HepG2 (cell line): Measurements from ENCODE around the gene KRT40. TPM values are rescaled to one million over a fixed set of nuclear protein-coding genes. Genes with fewer than 3 reads are reported as not detected.

Experiments
- ATAC-seq: fragments of 200-7000 bp; cut with Tn5 transposase; 3 replicates; pipeline ENCODE4 v1.9.1; 2020; ENCODE audit warnings: mild to moderate bottlenecking, moderate library complexity
- BruUV-seq: library from RNA; stranded (reverse); fragments of 400-500 nt; replicated peaks from 2 replicates; lab custom pipeline; 2021; lab: Mats Ljungman, UMichigan
- CTCF ChIA-PET: fragments of 300-600 bp; formaldehyde crosslinking; extraction: SDS; loops from one replicate; lab custom pipeline; 2021; ENCODE audit warnings: low total read pairs, inconsistent platforms, low intra/inter-chr PET ratio; lab: Yijun Ruan, JAX
- POLR2A ChIA-PET: fragments of 350-600 bp; sonication (Branson Sonifier 250); formaldehyde crosslinking; loops from one replicate; lab custom pipeline; 2020; ENCODE audit warnings: antibody characterized with exemption, inconsistent platforms; lab: Yijun Ruan, JAX
- DNase-seq: peaks from one replicate; pipeline ENCODE4 v3.0.0-alpha.2; 2015; ENCODE audit warnings: low spot score
- FAIRE-seq: peaks from 3 replicates; lab custom pipeline; 2011; peaks lifted over from hg19 to GRCh38; lab: Jason Lieb, UNC
- H2AFZ ChIP-seq: one replicate; pipeline ENCODE4 v1.6.1; 2011; ENCODE audit warnings: low read length, inconsistent platforms
- H3K27ac ChIP-seq: fragments of 300-600 bp; 3 replicates; pipeline ENCODE4 v1.8.0; 2011; ENCODE audit warnings: mixed run types, mild to moderate bottlenecking, mixed read lengths, low read length, inconsistent platforms; ENCODE audit not compliant: insufficient read depth; ENCODE audit errors: extremely low read length
- H3K27me3 ChIP-seq, 2 experiments: fragments of 200-600 bp in 1 of 2; 2 replicates in 1 of 2; 3 replicates in 1 of 2; pipeline versions ENCODE4 v1.6.0 to v1.8.0; 2011; ENCODE audit warnings: low read length in 2 of 2, mild to moderate bottlenecking in 2 of 2, moderate library complexity in 2 of 2, inconsistent platforms in 1 of 2; ENCODE audit not compliant: insufficient read depth in 2 of 2, control insufficient read depth in 1 of 2
- H3K36me3 ChIP-seq, 2 experiments: fragments of 200-600 bp in 1 of 2; replicated peaks in 1 of 2; 2 replicates in 1 of 2; 3 replicates in 1 of 2; pipeline versions ENCODE4 v1.5.1 to v1.8.0; 2011; ENCODE audit warnings: low read length in 2 of 2, inconsistent platforms in 1 of 2; ENCODE audit not compliant: insufficient read depth in 2 of 2, control insufficient read depth in 1 of 2
- H3K4me1 ChIP-seq: 2 replicates; pipeline ENCODE4 v1.5.1; 2012; ENCODE audit warnings: low read length, inconsistent platforms; ENCODE audit not compliant: insufficient read depth
- H3K4me2 ChIP-seq: 2 replicates; pipeline ENCODE4 v1.6.0; 2011; ENCODE audit warnings: low read depth, low read length, inconsistent platforms
- H3K4me3 ChIP-seq, 3 experiments: fragments of 200-600 bp in 1 of 3; sonication (generic), shearing (Covaris generic) in 1 of 3; replicated peaks in 1 of 3; 2 replicates each; pipeline ENCODE4 v1.5.1; 2011 to 2016; ENCODE audit warnings: low read length in 3 of 3, inconsistent platforms in 2 of 3, low read depth in 2 of 3, mild to moderate bottlenecking in 2 of 3, control low read depth in 1 of 3, mixed read lengths in 1 of 3; ENCODE audit not compliant: insufficient read depth in 1 of 3
- H3K79me2 ChIP-seq: one replicate; pipeline ENCODE4 v1.6.1; 2011; ENCODE audit warnings: low read length, inconsistent platforms; ENCODE audit not compliant: insufficient read depth
- H3K9ac ChIP-seq: 2 replicates; pipeline ENCODE4 v1.6.0; 2011; ENCODE audit warnings: mild to moderate bottlenecking, low read depth, low read length, inconsistent platforms; ENCODE audit not compliant: insufficient read depth
- H3K9me3 ChIP-seq: 2 replicates; pipeline ENCODE4 v1.5.1; 2012; ENCODE audit warnings: mild to moderate bottlenecking, low read length
- H4K20me1 ChIP-seq: 2 replicates; pipeline ENCODE4 v1.6.0; 2011; ENCODE audit warnings: inconsistent platforms, mild to moderate bottlenecking, low read length, moderate library complexity; ENCODE audit not compliant: insufficient read depth
- CAMTA2 ChIP-seq: sonication (generic); formaldehyde crosslinking; IDR thresholded peaks from 2 replicates; pipeline ENCODE4 v1.4.0; 2020; ENCODE audit warnings: mild to moderate bottlenecking, missing genetic modification reagents, borderline replicate concordance
- CBX5 ChIP-seq: sonication (generic); formaldehyde crosslinking; IDR thresholded peaks from 2 replicates; pipeline ENCODE4 v1.4.0; 2020; ENCODE audit warnings: missing genetic modification reagents, borderline replicate concordance
- GATA4 ChIP-seq: sonication (generic); IDR thresholded peaks from 2 replicates; pipeline ENCODE4 v1.6.1; 2016; ENCODE audit warnings: antibody characterized with exemption, low read depth, borderline replicate concordance
- MYC ChIP-seq: sonication (generic); formaldehyde crosslinking; IDR thresholded peaks from 2 replicates; pipeline ENCODE4 v1.9.0; 2021; ENCODE audit warnings: missing genetic modification reagents, borderline replicate concordance
- PHF8 ChIP-seq: sonication (generic); formaldehyde crosslinking; IDR thresholded peaks from 2 replicates; pipeline ENCODE4 v1.5.0; 2020; ENCODE audit warnings: missing genetic modification reagents
- ZC3H4 ChIP-seq: sonication (generic); formaldehyde crosslinking; IDR thresholded peaks from 2 replicates; pipeline ENCODE4 v1.4.0; 2020; ENCODE audit warnings: missing genetic modification reagents, borderline replicate concordance
- ZFY ChIP-seq: sonication (generic); formaldehyde crosslinking; IDR thresholded peaks from 2 replicates; pipeline ENCODE4 v1.4.0; 2020; ENCODE audit warnings: missing genetic modification reagents
- ZNF256 ChIP-seq: sonication (generic); formaldehyde crosslinking; conservative IDR thresholded peaks from 2 replicates; pipeline ENCODE4 v1.4.0; 2020; ENCODE audit warnings: missing genetic modification reagents
- ZNF850 ChIP-seq: sonication (generic); formaldehyde crosslinking; conservative IDR thresholded peaks from 2 replicates; pipeline ENCODE4 v1.9.0; 2021; ENCODE audit warnings: mild to moderate bottlenecking, missing genetic modification reagents
- WGBS: methylation state at CpG from one replicate; pipeline ENCODE4 v1.1.6; 2017; ENCODE audit warnings: low lambda C conversion rate; 5-methylcytosine and 5-hydroxymethylcytosine counted together
- in situ Hi-C: cut with HindIII; loops from 2 replicates; pipeline ENCODE4 v1.10.0; 2017; ENCODE audit warnings: low pct_unique_long_range_greater_than_20kb; ENCODE audit not compliant: extremely low pct_ligation_motif_present
- intact Hi-C: fragments of 100-400 bp; cut with micrococcal nuclease; formaldehyde crosslinking; loops from one replicate; pipeline ENCODE4 v1.10.0; 2022; ENCODE audit not compliant: unreplicated experiment
- polyA plus RNA-seq, 8 experiments: library from polyadenylated mRNA; depleted of rRNA in 3 of 8; stranded (reverse) in 7 of 8; unstranded in 1 of 8; fragments of >200 nt; fragmentation: Illumina TruSeq in 4 of 8; extraction: Trizol in 4 of 8; gene quantifications; 2 replicates each; pipeline versions ENCODE4 v1.2.1 to v1.2.3, GENCODE V29; 2011 to 2016; ENCODE audit warnings: low read depth in 4 of 8, missing spikeins in 1 of 8, mixed read lengths in 1 of 8; ENCODE audit not compliant: insufficient read depth in 1 of 8
- total RNA-seq, 5 experiments: library from RNA; depleted of rRNA; stranded (reverse); fragments of >200 nt; fragmentation: Illumina TruSeq; extraction: Trizol; gene quantifications; 2 replicates each; pipeline ENCODE4 v1.2.3, GENCODE V29; 2016; ENCODE audit warnings: low read depth in 1 of 5
- TF ChIP-seq, protein P1 (sequence below): IDR thresholded peaks from 2 replicates; pipeline ENCODE4 v1.4.0; 2020; ENCODE audit warnings: mild to moderate bottlenecking, missing genetic modification reagents
- TF ChIP-seq, protein P2 (sequence below): IDR thresholded peaks from 2 replicates; pipeline ENCODE4 v1.6.1; 2012; ENCODE audit warnings: inconsistent platforms
- TF ChIP-seq, protein P3 (sequence below): sonication (generic); formaldehyde crosslinking; IDR thresholded peaks from 2 replicates; pipeline ENCODE4 v1.4.0; 2020; ENCODE audit warnings: missing genetic modification reagents
- TF ChIP-seq, protein P4 (sequence below): IDR thresholded peaks from 2 replicates; pipeline ENCODE4 v1.6.1; 2016; ENCODE audit warnings: missing genetic modification reagents, missing compliant biosample characterization
- TF ChIP-seq, protein P5 (sequence below), 2 experiments: fragments of 450-650 bp in 1 of 2; sonication (generic) in 1 of 2; formaldehyde crosslinking; IDR thresholded peaks; 2 replicates each; pipeline versions ENCODE4 v1.5.0 to v1.8.0; 2020 to 2022; ENCODE audit warnings: mild to moderate bottlenecking in 1 of 2, missing genetic modification reagents in 1 of 2

KRT40 gene
- total and polyA plus RNA-seq, 2 of the 13 experiments (the other 11 are each of a cell fraction or from before 2014, with no cell fraction given): not detected

DNA sequence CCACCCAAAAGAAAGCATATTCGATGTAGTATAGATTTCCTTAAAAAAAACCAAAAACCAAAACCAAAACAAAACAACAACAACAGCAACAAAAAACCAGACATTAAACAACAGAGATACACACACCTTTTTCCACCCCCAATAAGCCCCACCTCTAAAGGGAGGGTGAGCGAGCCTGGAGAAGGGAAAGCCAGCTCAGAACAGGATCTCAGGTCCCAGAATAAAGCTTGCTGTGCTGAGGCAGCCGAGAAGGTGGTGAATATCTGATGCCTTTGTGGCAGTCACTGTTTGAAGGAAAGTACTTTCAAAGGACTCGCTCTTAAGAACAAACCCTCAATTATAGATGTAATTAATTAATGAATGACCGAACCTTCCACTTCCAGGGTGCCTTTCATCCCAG is 47.1 kb downstream of the KRT40 start (continued):
- TF ChIP-seq, protein P1, sequence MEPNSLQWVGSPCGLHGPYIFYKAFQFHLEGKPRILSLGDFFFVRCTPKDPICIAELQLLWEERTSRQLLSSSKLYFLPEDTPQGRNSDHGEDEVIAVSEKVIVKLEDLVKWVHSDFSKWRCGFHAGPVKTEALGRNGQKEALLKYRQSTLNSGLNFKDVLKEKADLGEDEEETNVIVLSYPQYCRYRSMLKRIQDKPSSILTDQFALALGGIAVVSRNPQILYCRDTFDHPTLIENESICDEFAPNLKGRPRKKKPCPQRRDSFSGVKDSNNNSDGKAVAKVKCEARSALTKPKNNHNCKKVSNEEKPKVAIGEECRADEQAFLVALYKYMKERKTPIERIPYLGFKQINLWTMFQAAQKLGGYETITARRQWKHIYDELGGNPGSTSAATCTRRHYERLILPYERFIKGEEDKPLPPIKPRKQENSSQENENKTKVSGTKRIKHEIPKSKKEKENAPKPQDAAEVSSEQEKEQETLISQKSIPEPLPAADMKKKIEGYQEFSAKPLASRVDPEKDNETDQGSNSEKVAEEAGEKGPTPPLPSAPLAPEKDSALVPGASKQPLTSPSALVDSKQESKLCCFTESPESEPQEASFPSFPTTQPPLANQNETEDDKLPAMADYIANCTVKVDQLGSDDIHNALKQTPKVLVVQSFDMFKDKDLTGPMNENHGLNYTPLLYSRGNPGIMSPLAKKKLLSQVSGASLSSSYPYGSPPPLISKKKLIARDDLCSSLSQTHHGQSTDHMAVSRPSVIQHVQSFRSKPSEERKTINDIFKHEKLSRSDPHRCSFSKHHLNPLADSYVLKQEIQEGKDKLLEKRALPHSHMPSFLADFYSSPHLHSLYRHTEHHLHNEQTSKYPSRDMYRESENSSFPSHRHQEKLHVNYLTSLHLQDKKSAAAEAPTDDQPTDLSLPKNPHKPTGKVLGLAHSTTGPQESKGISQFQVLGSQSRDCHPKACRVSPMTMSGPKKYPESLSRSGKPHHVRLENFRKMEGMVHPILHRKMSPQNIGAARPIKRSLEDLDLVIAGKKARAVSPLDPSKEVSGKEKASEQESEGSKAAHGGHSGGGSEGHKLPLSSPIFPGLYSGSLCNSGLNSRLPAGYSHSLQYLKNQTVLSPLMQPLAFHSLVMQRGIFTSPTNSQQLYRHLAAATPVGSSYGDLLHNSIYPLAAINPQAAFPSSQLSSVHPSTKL (CRISPR knock-in tag): 0 out of 2 replicates have a peak, but pooled peaks have one; percentile 3
- no peak for TF ChIP-seq GATA4
- TF ChIP-seq, protein P2, sequence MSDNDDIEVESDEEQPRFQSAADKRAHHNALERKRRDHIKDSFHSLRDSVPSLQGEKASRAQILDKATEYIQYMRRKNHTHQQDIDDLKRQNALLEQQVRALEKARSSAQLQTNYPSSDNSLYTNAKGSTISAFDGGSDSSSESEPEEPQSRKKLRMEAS: peak; percentile 10; the same call in 1 of the 2 replicates

DNA sequence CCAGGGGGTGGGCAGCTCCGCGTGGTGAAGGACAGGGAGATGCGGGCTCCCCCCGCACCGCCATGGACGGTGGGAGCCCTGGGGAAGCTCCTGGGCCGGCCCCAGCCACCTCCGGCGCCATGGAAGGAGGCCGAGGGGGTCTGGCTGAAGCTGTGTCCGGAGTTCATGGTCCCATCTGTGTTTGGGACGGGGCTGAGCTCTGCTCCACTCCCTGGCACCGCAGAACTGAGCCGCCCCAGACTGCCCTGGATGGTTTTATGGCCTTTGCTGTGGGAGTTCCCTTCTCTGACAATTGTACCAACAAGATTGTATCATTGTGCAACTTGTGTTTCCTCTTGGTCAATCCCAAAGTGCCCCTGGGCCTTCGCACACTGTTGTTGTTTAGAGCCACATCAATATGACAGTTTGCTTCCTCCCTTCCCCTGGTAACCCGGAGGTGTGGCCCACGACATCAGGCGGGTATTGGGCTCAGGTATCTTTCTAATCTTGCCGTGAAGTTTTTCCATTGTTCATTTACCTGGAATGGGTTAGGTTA is 47.6 kb downstream of the KRT40 start:
- H3K4me2 ChIP-seq: peak overlapping the region; percentile 70
- TF ChIP-seq, protein P3, sequence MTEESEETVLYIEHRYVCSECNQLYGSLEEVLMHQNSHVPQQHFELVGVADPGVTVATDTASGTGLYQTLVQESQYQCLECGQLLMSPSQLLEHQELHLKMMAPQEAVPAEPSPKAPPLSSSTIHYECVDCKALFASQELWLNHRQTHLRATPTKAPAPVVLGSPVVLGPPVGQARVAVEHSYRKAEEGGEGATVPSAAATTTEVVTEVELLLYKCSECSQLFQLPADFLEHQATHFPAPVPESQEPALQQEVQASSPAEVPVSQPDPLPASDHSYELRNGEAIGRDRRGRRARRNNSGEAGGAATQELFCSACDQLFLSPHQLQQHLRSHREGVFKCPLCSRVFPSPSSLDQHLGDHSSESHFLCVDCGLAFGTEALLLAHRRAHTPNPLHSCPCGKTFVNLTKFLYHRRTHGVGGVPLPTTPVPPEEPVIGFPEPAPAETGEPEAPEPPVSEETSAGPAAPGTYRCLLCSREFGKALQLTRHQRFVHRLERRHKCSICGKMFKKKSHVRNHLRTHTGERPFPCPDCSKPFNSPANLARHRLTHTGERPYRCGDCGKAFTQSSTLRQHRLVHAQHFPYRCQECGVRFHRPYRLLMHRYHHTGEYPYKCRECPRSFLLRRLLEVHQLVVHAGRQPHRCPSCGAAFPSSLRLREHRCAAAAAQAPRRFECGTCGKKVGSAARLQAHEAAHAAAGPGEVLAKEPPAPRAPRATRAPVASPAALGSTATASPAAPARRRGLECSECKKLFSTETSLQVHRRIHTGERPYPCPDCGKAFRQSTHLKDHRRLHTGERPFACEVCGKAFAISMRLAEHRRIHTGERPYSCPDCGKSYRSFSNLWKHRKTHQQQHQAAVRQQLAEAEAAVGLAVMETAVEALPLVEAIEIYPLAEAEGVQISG (CRISPR knock-in tag): 0 out of 2 replicates have a peak, but pooled peaks have one; percentile 24
- TF ChIP-seq MYC (CRISPR knock-in tag): no peak
- TF ChIP-seq ZC3H4 (CRISPR knock-in tag): no peak
- no peak for TF ChIP-seq CBX5
- peak; percentile 54; the same call in 1 of the 2 replicates for TF ChIP-seq ZFY (CRISPR knock-in tag)
- TF ChIP-seq CAMTA2 (CRISPR knock-in tag): no peak
- TF ChIP-seq, protein P4, sequence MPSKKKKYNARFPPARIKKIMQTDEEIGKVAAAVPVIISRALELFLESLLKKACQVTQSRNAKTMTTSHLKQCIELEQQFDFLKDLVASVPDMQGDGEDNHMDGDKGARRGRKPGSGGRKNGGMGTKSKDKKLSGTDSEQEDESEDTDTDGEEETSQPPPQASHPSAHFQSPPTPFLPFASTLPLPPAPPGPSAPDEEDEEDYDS: 0 out of 2 replicates have a peak, but pooled peaks have one; percentile 24
- TF ChIP-seq, protein P5, sequence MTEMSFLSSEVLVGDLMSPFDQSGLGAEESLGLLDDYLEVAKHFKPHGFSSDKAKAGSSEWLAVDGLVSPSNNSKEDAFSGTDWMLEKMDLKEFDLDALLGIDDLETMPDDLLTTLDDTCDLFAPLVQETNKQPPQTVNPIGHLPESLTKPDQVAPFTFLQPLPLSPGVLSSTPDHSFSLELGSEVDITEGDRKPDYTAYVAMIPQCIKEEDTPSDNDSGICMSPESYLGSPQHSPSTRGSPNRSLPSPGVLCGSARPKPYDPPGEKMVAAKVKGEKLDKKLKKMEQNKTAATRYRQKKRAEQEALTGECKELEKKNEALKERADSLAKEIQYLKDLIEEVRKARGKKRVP (CRISPR knock-in tag; IDR thresholded peaks at IDR 0.05): no peak
- no peak for TF ChIP-seq ZNF850 (CRISPR knock-in tag)
- TF ChIP-seq PHF8 (CRISPR knock-in tag): peak; percentile 26; the same call in 1 of the 2 replicates
- no peak for TF ChIP-seq ZNF256 (CRISPR knock-in tag)

More for the DNA sequence above, 47.6 kb downstream of the KRT40 start:
- no peaks in the 10 kb centered on the region for H3K36me3 ChIP-seq
- H4K20me1 ChIP-seq: no peaks in the 10 kb centered on the region
- ChIA-PET POLR2A (interaction anchor here (0.6 to 2.0 kb wide), 7 partner anchors 10 to 122 kb away, joined by 3 to 10 read pairs (median 4); no protein-coding TSS in a partner anchor), CTCF (no interaction called here)
- WGBS: 52% methylated on average over 12 of the region's 19 CpGs
- ATAC-seq (peak; percentile 76), DNase-seq (peak; percentile 74), FAIRE-seq (no peak)
- no peaks in the 10 kb centered on the region for H3K27me3 ChIP-seq
- H3K9me3 ChIP-seq: no peaks in the 10 kb centered on the region
- no TSS peak for BruUV-seq
- peaks cover 71% of the 10 kb centered on the region for H3K4me1 ChIP-seq
- intact Hi-C loops (loop anchor here (2.0 kb wide), 1 partner anchor 20 kb away; no protein-coding TSS in a partner anchor), in situ Hi-C loops (no loop called here)
- H3K4me3 ChIP-seq: peak overlapping the region; percentile 32 to 65 (median 62)
- H3K79me2 ChIP-seq: peaks cover 3% of the 10 kb centered on the region
- peak overlapping the region; percentile 67 for H3K9ac ChIP-seq
- H3K27ac ChIP-seq: peak overlapping the region; percentile 48
- peak overlapping the region; percentile 48 for H2AFZ ChIP-seq
